Breast epithelium (tissue), 4 donors: Measurements from ENCODE around the gene TEAD1. TPM values are rescaled to one million over a fixed set of nuclear protein-coding genes. Genes with fewer than 3 reads are reported as not detected.

Source experiments
- DNase-seq, 2 donors: peaks; one replicate each; pipeline ENCODE4 v3.0.0-alpha.2; 2019; ENCODE audit warnings: low spot score in 2 of 2
- H3K27ac ChIP-seq, 2 donors: fragments of 200-600 bp; sonication (generic) in 1 of 2; one replicate each; pipeline ENCODE4 v1.5.1; 2016 to 2019; ENCODE audit warnings: mild to moderate bottlenecking in 1 of 2
- H3K27me3 ChIP-seq, 2 donors: fragments of 200-600 bp; sonication (generic) in 1 of 2; one replicate each; pipeline versions ENCODE4 v1.5.1 to v1.6.0; 2017 to 2019; ENCODE audit warnings: control low read depth in 1 of 2, mild to moderate bottlenecking in 1 of 2
- H3K36me3 ChIP-seq: fragments of 200-600 bp; one replicate; pipeline ENCODE4 v1.5.1; 2019
- H3K4me1 ChIP-seq, 2 donors: fragments of 200-600 bp; sonication (generic); one replicate each; pipeline ENCODE4 v1.5.1; 2016 to 2019; ENCODE audit warnings: control low read depth in 1 of 2
- H3K4me3 ChIP-seq, 3 donors: fragments of 200-600 bp; sonication (generic); 1 replicate in 2 of 3; 2 replicates in 1 of 3; pipeline ENCODE4 v1.5.1; 2016 to 2019; ENCODE audit warnings: mild to moderate bottlenecking in 3 of 3, moderate library complexity in 2 of 3
- H3K9me3 ChIP-seq, 2 donors: fragments of 200-600 bp; sonication (generic) in 1 of 2; one replicate each; pipeline ENCODE4 v1.5.1; 2016 to 2019; ENCODE audit warnings: control low read depth in 1 of 2
- POLR2A ChIP-seq: fragments of 450-650 bp; IDR thresholded peaks from one replicate; pipeline ENCODE4 v1.6.1; 2016; ENCODE audit warnings: antibody characterized with exemption, mild to moderate bottlenecking, moderate library complexity
- POLR2AphosphoS5 ChIP-seq, 3 donors: sonication (generic); formaldehyde crosslinking; IDR thresholded peaks; one replicate each; pipeline ENCODE4 v1.6.1; 2017; ENCODE audit warnings: antibody characterized with exemption in 3 of 3
- intact Hi-C: fragments of 100-400 bp; cut with DNase I; formaldehyde crosslinking; loops from one replicate; pipeline ENCODE4 v1.15.1; 2023; ENCODE audit warnings: low total_unique reads
- total RNA-seq, 3 donors: library from RNA; depleted of rRNA; stranded (reverse); fragments of >200 nt; gene quantifications; one replicate each; pipeline ENCODE4 v1.1.0, GENCODE V29; 2016
- TF ChIP-seq, protein P1 (sequence below), 3 donors: fragments of 450-650 bp; IDR thresholded peaks; one replicate each; pipeline ENCODE4 v1.5.1; 2016 to 2017; ENCODE audit warnings: antibody characterized with exemption in 3 of 3, mild to moderate bottlenecking in 3 of 3, moderate library complexity in 3 of 3

The TEAD1 gene
- total RNA-seq, 3 donors from 2014 or later: 67.8 to 110 (median 80.1) TPM

DNA sequence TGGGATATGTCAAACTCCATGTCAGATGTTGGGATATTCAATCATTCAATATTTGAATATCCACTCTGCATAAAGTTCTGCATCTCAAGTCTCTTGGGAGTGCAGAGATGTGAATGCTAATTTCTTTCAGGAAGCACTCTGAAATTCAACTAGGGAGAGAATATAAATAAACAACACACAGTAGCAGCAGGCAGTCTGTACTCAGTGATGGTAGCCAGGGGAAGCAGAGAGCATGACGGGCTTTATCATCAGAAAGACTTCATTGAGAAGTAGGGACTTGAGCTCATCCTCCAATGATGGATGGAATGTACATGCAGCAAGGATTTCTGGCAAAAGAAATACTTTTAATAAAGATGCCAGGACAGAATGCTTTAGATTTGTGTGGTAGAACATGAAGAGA lies 9.8 kb upstream of the TEAD1 start:
- no peak overlapping the region for H3K4me3 ChIP-seq
- DNase-seq: no peak
- intact Hi-C loops: no loop called here
- no peaks in the 10 kb centered on the region for H3K4me1 ChIP-seq
- H3K27ac ChIP-seq: no peak overlapping the region
- H3K27me3 ChIP-seq: no peaks in the 10 kb centered on the region
- no peaks in the 10 kb centered on the region for H3K36me3 ChIP-seq
- no peaks in the 10 kb centered on the region for H3K9me3 ChIP-seq
- TF ChIP-seq, protein P1, sequence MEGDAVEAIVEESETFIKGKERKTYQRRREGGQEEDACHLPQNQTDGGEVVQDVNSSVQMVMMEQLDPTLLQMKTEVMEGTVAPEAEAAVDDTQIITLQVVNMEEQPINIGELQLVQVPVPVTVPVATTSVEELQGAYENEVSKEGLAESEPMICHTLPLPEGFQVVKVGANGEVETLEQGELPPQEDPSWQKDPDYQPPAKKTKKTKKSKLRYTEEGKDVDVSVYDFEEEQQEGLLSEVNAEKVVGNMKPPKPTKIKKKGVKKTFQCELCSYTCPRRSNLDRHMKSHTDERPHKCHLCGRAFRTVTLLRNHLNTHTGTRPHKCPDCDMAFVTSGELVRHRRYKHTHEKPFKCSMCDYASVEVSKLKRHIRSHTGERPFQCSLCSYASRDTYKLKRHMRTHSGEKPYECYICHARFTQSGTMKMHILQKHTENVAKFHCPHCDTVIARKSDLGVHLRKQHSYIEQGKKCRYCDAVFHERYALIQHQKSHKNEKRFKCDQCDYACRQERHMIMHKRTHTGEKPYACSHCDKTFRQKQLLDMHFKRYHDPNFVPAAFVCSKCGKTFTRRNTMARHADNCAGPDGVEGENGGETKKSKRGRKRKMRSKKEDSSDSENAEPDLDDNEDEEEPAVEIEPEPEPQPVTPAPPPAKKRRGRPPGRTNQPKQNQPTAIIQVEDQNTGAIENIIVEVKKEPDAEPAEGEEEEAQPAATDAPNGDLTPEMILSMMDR (IDR thresholded peaks at IDR 0.05): no peak
- TF ChIP-seq POLR2A (no peak), POLR2AphosphoS5 (IDR thresholded peaks at IDR 0.05) (no peak)

GRCh38 chr11:12666915-12667314 lies 7.3 kb upstream of the TEAD1 start:
- DNase-seq: no peak
- no peaks in the 10 kb centered on the region for H3K36me3 ChIP-seq
- intact Hi-C loops: no loop called here
- H3K27me3 ChIP-seq: no peaks in the 10 kb centered on the region
- no peak overlapping the region for H3K27ac ChIP-seq
- H3K9me3 ChIP-seq: no peaks in the 10 kb centered on the region
- H3K4me1 ChIP-seq: no peaks in the 10 kb centered on the region
- no peak overlapping the region for H3K4me3 ChIP-seq
- TF ChIP-seq, protein P1 (IDR thresholded peaks at IDR 0.05): no peak
- TF ChIP-seq POLR2AphosphoS5 (IDR thresholded peaks at IDR 0.05) (no peak), POLR2A (no peak)

DNA sequence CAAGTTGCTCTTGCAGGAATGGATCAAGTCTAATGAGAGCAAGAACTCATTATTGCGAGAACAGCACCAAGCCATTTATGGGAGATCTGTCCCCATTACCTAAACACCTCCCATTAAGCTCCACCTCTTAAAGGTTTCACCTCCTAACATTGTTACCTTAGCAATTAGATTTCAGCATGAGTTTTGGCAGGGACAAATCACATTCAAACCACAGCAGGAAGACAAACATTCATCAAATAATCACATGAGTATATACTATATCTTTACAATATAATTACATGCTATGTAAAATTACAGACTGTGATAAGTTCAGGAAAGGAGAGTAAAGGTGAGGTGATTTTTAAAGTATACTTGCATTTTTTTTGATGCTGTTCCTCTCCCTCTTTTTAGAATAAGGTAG lies 6.6 kb upstream of the TEAD1 start:
- no peak for DNase-seq
- intact Hi-C loops: no loop called here
- TF ChIP-seq POLR2A (no peak), POLR2AphosphoS5 (IDR thresholded peaks at IDR 0.05) (no peak)
- TF ChIP-seq, protein P1 (IDR thresholded peaks at IDR 0.05): no peak
- Histone ChIP-seq H3K27ac (no peak overlapping the region), H3K36me3 (no peaks in the 10 kb centered on the region), H3K9me3 (no peaks in the 10 kb centered on the region), H3K4me1 (no peaks in the 10 kb centered on the region), H3K27me3 (no peaks in the 10 kb centered on the region), H3K4me3 (no peak overlapping the region)

- TF ChIP-seq, protein P1 (IDR thresholded peaks at IDR 0.05): no peak
- no peak for TF ChIP-seq POLR2AphosphoS5 (IDR thresholded peaks at IDR 0.05)
- no peak for TF ChIP-seq POLR2A
- no peak overlapping the region for H3K27ac ChIP-seq
- H3K4me3 ChIP-seq: no peak overlapping the region
- no peaks in the 10 kb centered on the region for H3K4me1 ChIP-seq
- H3K9me3 ChIP-seq: no peaks in the 10 kb centered on the region
- intact Hi-C loops: no loop called here
- H3K27me3 ChIP-seq: no peaks in the 10 kb centered on the region
- H3K36me3 ChIP-seq: no peaks in the 10 kb centered on the region
- no peak for DNase-seq
Observed at GRCh38 chr11:12668166-12668565, 6.1 kb upstream of the TEAD1 start.

- DNase-seq: no peak
- H3K27ac ChIP-seq: no peak overlapping the region
- no peak overlapping the region for H3K4me3 ChIP-seq
- no peaks in the 10 kb centered on the region for H3K4me1 ChIP-seq
- H3K36me3 ChIP-seq: no peaks in the 10 kb centered on the region
- no peaks in the 10 kb centered on the region for H3K9me3 ChIP-seq
- H3K27me3 ChIP-seq: no peaks in the 10 kb centered on the region
- intact Hi-C loops: loop anchor here (10.0 kb wide), 1 partner anchor 215 kb away; no protein-coding TSS in a partner anchor
- TF ChIP-seq POLR2A: no peak
- TF ChIP-seq, protein P1 (IDR thresholded peaks at IDR 0.05): no peak
- no peak for TF ChIP-seq POLR2AphosphoS5 (IDR thresholded peaks at IDR 0.05)
Observed at GRCh38 chr11:12669930-12670329, 4.3 kb upstream of the TEAD1 start.
